Measurements from ENCODE around the gene SLC35F1. TPM values are rescaled to one million over a fixed set of nuclear protein-coding genes. Genes with fewer than 3 reads are reported as not detected.

SLC35F1 gene
- total and polyA plus RNA-seq, 10 of the 15 experiments (the other 5 are each of a cell fraction or from before 2014, with no cell fraction given) = 0.01 TPM; not detected in 9

DNA sequence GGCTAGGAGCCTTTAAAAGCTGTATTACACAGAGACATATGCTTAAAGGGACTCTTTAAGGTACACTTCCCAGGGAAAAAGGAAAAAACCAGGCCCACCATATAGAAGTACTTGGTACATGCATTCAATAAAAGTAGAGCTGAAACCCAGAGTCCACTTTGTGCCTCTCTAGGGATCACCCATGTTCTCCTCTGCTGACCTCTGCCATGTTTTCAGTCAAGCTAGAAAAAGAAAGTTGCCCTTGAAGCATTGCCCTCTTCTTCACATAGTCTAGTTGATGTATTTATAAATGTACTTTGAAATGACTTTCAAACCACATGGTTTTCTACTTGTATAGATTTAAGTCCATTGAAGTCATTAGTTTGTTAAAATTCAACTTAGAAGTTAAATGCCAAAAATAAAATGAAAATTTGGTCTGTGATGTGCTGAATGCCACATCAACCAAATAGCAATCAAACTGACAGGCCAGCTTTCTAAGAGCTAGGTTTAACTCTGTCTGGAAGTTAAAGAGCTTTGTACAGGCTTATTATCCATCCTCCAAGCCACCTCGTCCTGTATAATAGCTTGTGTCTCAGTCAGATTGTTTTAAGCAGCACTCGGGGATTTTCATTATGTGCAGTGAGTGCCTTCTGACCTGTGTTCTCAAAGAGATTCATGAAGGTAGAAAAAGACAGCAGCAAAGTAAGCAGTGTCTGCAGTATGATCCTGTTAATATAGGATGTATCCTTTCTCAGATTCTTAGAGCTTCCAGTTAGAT, 402.5 kb downstream of the SLC35F1 start:
- no peaks in the 10 kb centered on the region for H3K9me3 ChIP-seq (replicated peaks; ENCODE audit: control insufficient read depth, insufficient read depth, low read length)
- no peaks in the 10 kb centered on the region for H3K27me3 ChIP-seq (replicated peaks in 1 of 2; ENCODE audit: control insufficient read depth in 2 of 2, insufficient read depth in 2 of 2, low read length in 1 of 2)
- H3K27ac ChIP-seq (ENCODE audit: control insufficient read depth, insufficient read depth) = no peak overlapping the region
- no peak for FAIRE-seq
- H3K36me3 ChIP-seq (ENCODE audit: control insufficient read depth in 2 of 2, insufficient read depth in 2 of 2, low read length in 1 of 2) = no peaks in the 10 kb centered on the region
- ChIA-PET SMC1A (ENCODE audit: uncharacterized antibody, unreplicated experiment) (interaction anchor here (1.1 to 1.6 kb wide), 2 partner anchors 9 to 37 kb away, joined by 3 read pairs; no protein-coding TSS in a partner anchor), CTCF (interaction anchor here (0.5 kb wide), 1 partner anchor 1696 kb away, joined by 3 read pairs; no protein-coding TSS in a partner anchor), POLR2A (no interaction called here), RAD21 (ENCODE audit: unreplicated experiment) (no interaction called here)
- no peak overlapping the region for H3K4me2 ChIP-seq (ENCODE audit: control insufficient read depth, insufficient read depth)
- intact Hi-C loops (cut with micrococcal nuclease; ENCODE audit: unreplicated experiment) = no loop called here
- no peak overlapping the region for H2AFZ ChIP-seq (ENCODE audit: control insufficient read depth, low read depth, low read length)
- TF ChIP-seq PML (IDR thresholded peaks at IDR 0.05; ENCODE audit: low read length) (no peak), KAT2A (conservative IDR thresholded peaks at IDR 0.05; ENCODE audit: control insufficient read depth, low read depth, low read length) (no peak)
- DNase-seq (ENCODE audit: low read depth, low spot score) = no peak
- in situ Hi-C loops (cut with MboI) = no loop called here
- no peak for ATAC-seq
- H3K9ac ChIP-seq (ENCODE audit: control insufficient read depth, insufficient read depth, low read length) = no peak overlapping the region
- no peaks in the 10 kb centered on the region for H4K20me1 ChIP-seq (ENCODE audit: control insufficient read depth, insufficient read depth)
- no peaks in the 10 kb centered on the region for H3K79me2 ChIP-seq (ENCODE audit: control insufficient read depth, insufficient read depth, low read length)
- WGBS (ENCODE audit: insufficient coverage, insufficient replicate concordance, low lambda C conversion rate, missing lambda C conversion rate) = 0% methylated on average over 2 of the region's 2 CpGs
- H3K4me1 ChIP-seq (ENCODE audit: control insufficient read depth, insufficient read depth, low read length) = no peaks in the 10 kb centered on the region
- no peak overlapping the region for H3K4me3 ChIP-seq
- no TSS peak for BruUV-seq (replicated peaks)

GRCh38 chr6:118313208-118313607, 406.1 kb downstream of the SLC35F1 start:
- CTCF ChIA-PET = no interaction called here
- RAD21 ChIA-PET (ENCODE audit: unreplicated experiment) = no interaction called here
- intact Hi-C loops (cut with micrococcal nuclease; ENCODE audit: unreplicated experiment) = no loop called here
- BruUV-seq (replicated peaks) = no TSS peak
- no peaks in the 10 kb centered on the region for H4K20me1 ChIP-seq (ENCODE audit: control insufficient read depth, insufficient read depth)
- H3K9ac ChIP-seq (ENCODE audit: control insufficient read depth, insufficient read depth, low read length) = no peak overlapping the region
- no peaks in the 10 kb centered on the region for H3K36me3 ChIP-seq (ENCODE audit: control insufficient read depth in 2 of 2, insufficient read depth in 2 of 2, low read length in 1 of 2)
- H3K27me3 ChIP-seq (replicated peaks in 1 of 2; ENCODE audit: control insufficient read depth in 2 of 2, insufficient read depth in 2 of 2, low read length in 1 of 2) = no peaks in the 10 kb centered on the region
- DNase-seq (ENCODE audit: low read depth, low spot score) = no peak
- no peak for ATAC-seq
- H3K27ac ChIP-seq (ENCODE audit: control insufficient read depth, insufficient read depth) = no peak overlapping the region
- TF ChIP-seq, protein P1, sequence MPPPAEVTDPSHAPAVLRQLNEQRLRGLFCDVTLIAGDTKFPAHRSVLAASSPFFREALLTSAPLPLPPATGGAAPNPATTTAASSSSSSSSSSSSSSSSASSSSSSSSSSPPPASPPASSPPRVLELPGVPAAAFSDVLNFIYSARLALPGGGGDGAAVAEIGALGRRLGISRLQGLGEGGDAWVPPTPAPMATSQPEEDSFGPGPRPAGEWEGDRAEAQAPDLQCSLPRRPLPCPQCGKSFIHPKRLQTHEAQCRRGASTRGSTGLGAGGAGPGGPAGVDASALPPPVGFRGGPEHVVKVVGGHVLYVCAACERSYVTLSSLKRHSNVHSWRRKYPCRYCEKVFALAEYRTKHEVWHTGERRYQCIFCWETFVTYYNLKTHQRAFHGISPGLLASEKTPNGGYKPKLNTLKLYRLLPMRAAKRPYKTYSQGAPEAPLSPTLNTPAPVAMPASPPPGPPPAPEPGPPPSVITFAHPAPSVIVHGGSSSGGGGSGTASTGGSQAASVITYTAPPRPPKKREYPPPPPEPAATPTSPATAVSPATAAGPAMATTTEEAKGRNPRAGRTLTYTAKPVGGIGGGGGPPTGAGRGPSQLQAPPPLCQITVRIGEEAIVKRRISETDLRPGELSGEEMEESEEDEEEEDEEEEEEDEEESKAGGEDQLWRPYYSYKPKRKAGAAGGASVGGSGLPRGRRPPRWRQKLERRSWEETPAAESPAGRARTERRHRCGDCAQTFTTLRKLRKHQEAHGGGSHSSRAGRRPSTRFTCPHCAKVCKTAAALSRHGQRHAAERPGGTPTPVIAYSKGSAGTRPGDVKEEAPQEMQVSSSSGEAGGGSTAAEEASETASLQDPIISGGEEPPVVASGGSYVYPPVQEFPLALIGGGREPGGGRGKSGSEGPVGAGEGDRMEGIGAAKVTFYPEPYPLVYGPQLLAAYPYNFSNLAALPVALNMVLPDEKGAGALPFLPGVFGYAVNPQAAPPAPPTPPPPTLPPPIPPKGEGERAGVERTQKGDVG (CRISPR knock-in tag; IDR thresholded peaks at IDR 0.05) = no peak
- TF ChIP-seq ZNF274 (IDR thresholded peaks at IDR 0.05; ENCODE audit: insufficient read depth, insufficient read length) = no peak
- no peak for TF ChIP-seq YBX1 (IDR thresholded peaks at IDR 0.05)
- H3K9me3 ChIP-seq (replicated peaks; ENCODE audit: control insufficient read depth, insufficient read depth, low read length) = no peaks in the 10 kb centered on the region
- H3K79me2 ChIP-seq (ENCODE audit: control insufficient read depth, insufficient read depth, low read length) = no peaks in the 10 kb centered on the region
- no peak overlapping the region for H3K4me3 ChIP-seq
- SMC1A ChIA-PET (ENCODE audit: uncharacterized antibody, unreplicated experiment) = interaction anchor here (0.8 kb wide), 1 partner anchor 12 kb away, joined by 3 read pairs; no protein-coding TSS in a partner anchor
- POLR2A ChIA-PET = no interaction called here
- H3K4me1 ChIP-seq (ENCODE audit: control insufficient read depth, insufficient read depth, low read length) = no peaks in the 10 kb centered on the region
- in situ Hi-C loops (cut with MboI) = no loop called here
- WGBS (ENCODE audit: insufficient coverage, insufficient replicate concordance, low lambda C conversion rate, missing lambda C conversion rate) = 93% methylated on average over 3 of the region's 3 CpGs
- FAIRE-seq = no peak
- H3K4me2 ChIP-seq (ENCODE audit: control insufficient read depth, insufficient read depth) = no peak overlapping the region
- H2AFZ ChIP-seq (ENCODE audit: control insufficient read depth, low read depth, low read length) = no peak overlapping the region
